Endothelial cell of umbilical vein (primary cell): ENCODE data around the gene TLE7.

ENCODE experiments used
- CTCF ChIP-seq, 2 donors: IDR thresholded peaks; 1 replicate in 1 of 2; 2 replicates in 1 of 2; pipeline ENCODE4 v1.5.1; 2011; ENCODE audit warnings: low read length in 2 of 2, mild to moderate bottlenecking in 2 of 2, moderate library complexity in 2 of 2, control low read depth in 1 of 2, inconsistent platforms in 1 of 2, low read depth in 1 of 2; ENCODE audit not compliant: insufficient read depth in 1 of 2; ENCODE audit errors: extremely low read depth in 1 of 2
- MYC ChIP-seq: IDR thresholded peaks from one replicate; pipeline ENCODE4 v1.6.1; 2011; ENCODE audit warnings: mild to moderate bottlenecking, low read depth, low read length
- POLR2A ChIP-seq: IDR thresholded peaks from 2 replicates; pipeline ENCODE4 v1.6.1; 2012; ENCODE audit warnings: low read depth, mild to moderate bottlenecking, control low read depth, low read length
- POLR2AphosphoS5 ChIP-seq: IDR thresholded peaks from 2 replicates; pipeline ENCODE4 v1.6.1; 2012; ENCODE audit warnings: low read depth, mild to moderate bottlenecking, control low read depth, low read length, moderate library complexity; ENCODE audit not compliant: insufficient read depth

- TF ChIP-seq POLR2A (no peak), CTCF (IDR thresholded peaks at IDR 0.05; ENCODE audit: extremely low read depth in 1 of 2, insufficient read depth in 1 of 2, low read depth in 1 of 2, low read length in 2 of 2) (no peak), POLR2AphosphoS5 (no peak), MYC (no peak)
Measured at GRCh38 chr16:71480956-71481355, 39.1 kb upstream of the TLE7 start.
